Panc1 (cell line): ENCODE measurements around the gene NUP93. TPM values are rescaled to one million over a fixed set of nuclear protein-coding genes. Genes with fewer than 3 reads are reported as not detected.

Experiments
- ATAC-seq: fragments of 200-7000 bp; cut with Tn5 transposase; 2 replicates; pipeline ENCODE4 v1.9.1; 2020; ENCODE audit warnings: mild to moderate bottlenecking, moderate library complexity
- BruUV-seq: library from RNA; stranded (reverse); fragments of 400-500 nt; replicated peaks from 2 replicates; lab custom pipeline; 2021; lab: Mats Ljungman, UMichigan
- CTCF ChIA-PET: fragments of 300-600 bp; sonication (Branson Sonifier 250); formaldehyde crosslinking; loops from one replicate; lab custom pipeline; 2022; ENCODE audit warnings: antibody characterized with exemption; lab: Charles Lee
- POLR2A ChIA-PET: fragments of 300-600 bp; sonication (Branson Sonifier 250); formaldehyde crosslinking; loops from one replicate; lab custom pipeline; 2022; ENCODE audit warnings: antibody characterized with exemption; lab: Charles Lee
- DNase-seq: peaks from one replicate; pipeline ENCODE4 v3.0.0-alpha.2; 2010; ENCODE audit warnings: low read depth, low spot score
- H3K27ac ChIP-seq: 2 replicates; pipeline ENCODE4 v1.5.1; 2011; ENCODE audit warnings: mild to moderate bottlenecking, low read length, inconsistent platforms
- H3K27me3 ChIP-seq: fragments of 200-500 bp; sonication (Bioruptor generic); 2 replicates; pipeline ENCODE4 v1.6.0; 2014; ENCODE audit warnings: low read length, inconsistent platforms; ENCODE audit not compliant: control insufficient read depth, insufficient read depth
- H3K36me3 ChIP-seq: fragments of 200-500 bp; sonication (Bioruptor generic); 2 replicates; pipeline ENCODE4 v1.5.1; 2014; ENCODE audit warnings: inconsistent platforms, mild to moderate bottlenecking, low read length, moderate library complexity; ENCODE audit not compliant: control insufficient read depth, insufficient read depth
- H3K4me1 ChIP-seq: 2 replicates; pipeline ENCODE4 v1.5.1; 2011; ENCODE audit warnings: inconsistent platforms, mild to moderate bottlenecking, low read length, moderate library complexity; ENCODE audit not compliant: control insufficient read depth, insufficient read depth
- H3K4me3 ChIP-seq, 2 experiments: 2 replicates each; pipeline ENCODE4 v1.5.1; 2011 to 2012; ENCODE audit warnings: low read depth in 2 of 2, low read length in 2 of 2, mild to moderate bottlenecking in 2 of 2, inconsistent platforms in 1 of 2, moderate library complexity in 1 of 2
- H3K9me3 ChIP-seq: fragments of 200-500 bp; sonication (Bioruptor generic); 2 replicates; pipeline ENCODE4 v1.5.1; 2014; ENCODE audit warnings: low read depth, mild to moderate bottlenecking, inconsistent platforms, low read length, moderate library complexity; ENCODE audit not compliant: control insufficient read depth, insufficient read depth
- CTCF ChIP-seq: fragments of 450-650 bp; IDR thresholded peaks from 2 replicates; pipeline ENCODE4 v1.5.1; 2017; ENCODE audit warnings: mild to moderate bottlenecking
- POLR2AphosphoS5 ChIP-seq: IDR thresholded peaks from 2 replicates; pipeline ENCODE4 v1.6.1; 2012; ENCODE audit warnings: mild to moderate bottlenecking, low read depth, low read length, moderate library complexity
- SIN3A ChIP-seq: IDR thresholded peaks from 2 replicates; pipeline ENCODE4 v1.6.1; 2012; ENCODE audit warnings: low read depth, mild to moderate bottlenecking, low read length, moderate library complexity, borderline replicate concordance; ENCODE audit not compliant: insufficient read depth
- TCF7L2 ChIP-seq: IDR thresholded peaks from 2 replicates; pipeline ENCODE4 v1.6.1; 2011; ENCODE audit warnings: mild to moderate bottlenecking, low read depth, low read length, inconsistent platforms
- in situ Hi-C: cut with HindIII; loops from 2 replicates; pipeline ENCODE4 v1.10.0; 2016; ENCODE audit warnings: low sequenced_read_pairs, low pct_unique_long_range_greater_than_20kb
- intact Hi-C: fragments of 100-400 bp; cut with micrococcal nuclease; formaldehyde crosslinking; loops from one replicate; pipeline ENCODE4 v1.10.0; 2022; ENCODE audit not compliant: unreplicated experiment
- total RNA-seq: library from RNA; stranded (reverse); gene quantifications from one replicate; pipeline ENCODE4 v1.2.1, GENCODE V29; 2021; ENCODE audit not compliant: unreplicated experiment
- TF ChIP-seq, protein P1 (sequence below), 2 experiments: IDR thresholded peaks; 2 replicates each; pipeline ENCODE4 v1.6.1; 2011 to 2012; ENCODE audit warnings: low read depth in 2 of 2, control low read depth in 1 of 2, low read length in 1 of 2, mild to moderate bottlenecking in 1 of 2, moderate library complexity in 1 of 2; ENCODE audit not compliant: insufficient read depth in 1 of 2

The NUP93 gene
- total RNA-seq, 1 experiment from 2014 or later: 88.5 TPM

DNA sequence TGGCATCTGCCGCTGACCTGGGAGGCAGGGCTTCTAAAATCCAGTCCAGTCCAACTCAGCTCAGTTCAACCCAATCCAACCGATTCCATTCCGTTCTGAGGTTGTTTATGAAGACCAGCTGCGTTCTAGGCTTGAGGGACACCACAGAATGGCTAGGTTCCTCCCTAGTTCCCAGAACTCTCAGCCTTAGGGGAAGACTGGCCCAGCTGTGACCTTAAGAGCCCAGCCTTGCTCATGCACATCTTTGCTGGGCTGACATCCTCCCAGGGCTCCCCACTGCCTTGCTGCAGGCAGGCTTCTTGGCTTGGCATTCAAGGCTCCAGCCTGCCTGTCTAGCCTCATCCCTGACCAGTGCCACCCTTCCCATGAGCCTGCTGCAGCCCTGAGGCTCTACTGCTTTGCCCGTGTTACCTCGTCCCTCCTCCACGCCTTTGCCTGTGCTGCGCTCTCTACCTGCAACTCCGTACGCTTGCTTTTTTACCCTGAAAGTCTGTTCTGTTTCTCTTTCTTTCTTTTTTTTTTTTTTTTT is 143.0 kb downstream of the NUP93 start:
- no peak for TF ChIP-seq SIN3A
- no peak for TF ChIP-seq CTCF
- no peak for TF ChIP-seq POLR2AphosphoS5
- TF ChIP-seq, protein P1, sequence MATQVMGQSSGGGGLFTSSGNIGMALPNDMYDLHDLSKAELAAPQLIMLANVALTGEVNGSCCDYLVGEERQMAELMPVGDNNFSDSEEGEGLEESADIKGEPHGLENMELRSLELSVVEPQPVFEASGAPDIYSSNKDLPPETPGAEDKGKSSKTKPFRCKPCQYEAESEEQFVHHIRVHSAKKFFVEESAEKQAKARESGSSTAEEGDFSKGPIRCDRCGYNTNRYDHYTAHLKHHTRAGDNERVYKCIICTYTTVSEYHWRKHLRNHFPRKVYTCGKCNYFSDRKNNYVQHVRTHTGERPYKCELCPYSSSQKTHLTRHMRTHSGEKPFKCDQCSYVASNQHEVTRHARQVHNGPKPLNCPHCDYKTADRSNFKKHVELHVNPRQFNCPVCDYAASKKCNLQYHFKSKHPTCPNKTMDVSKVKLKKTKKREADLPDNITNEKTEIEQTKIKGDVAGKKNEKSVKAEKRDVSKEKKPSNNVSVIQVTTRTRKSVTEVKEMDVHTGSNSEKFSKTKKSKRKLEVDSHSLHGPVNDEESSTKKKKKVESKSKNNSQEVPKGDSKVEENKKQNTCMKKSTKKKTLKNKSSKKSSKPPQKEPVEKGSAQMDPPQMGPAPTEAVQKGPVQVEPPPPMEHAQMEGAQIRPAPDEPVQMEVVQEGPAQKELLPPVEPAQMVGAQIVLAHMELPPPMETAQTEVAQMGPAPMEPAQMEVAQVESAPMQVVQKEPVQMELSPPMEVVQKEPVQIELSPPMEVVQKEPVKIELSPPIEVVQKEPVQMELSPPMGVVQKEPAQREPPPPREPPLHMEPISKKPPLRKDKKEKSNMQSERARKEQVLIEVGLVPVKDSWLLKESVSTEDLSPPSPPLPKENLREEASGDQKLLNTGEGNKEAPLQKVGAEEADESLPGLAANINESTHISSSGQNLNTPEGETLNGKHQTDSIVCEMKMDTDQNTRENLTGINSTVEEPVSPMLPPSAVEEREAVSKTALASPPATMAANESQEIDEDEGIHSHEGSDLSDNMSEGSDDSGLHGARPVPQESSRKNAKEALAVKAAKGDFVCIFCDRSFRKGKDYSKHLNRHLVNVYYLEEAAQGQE (IDR thresholded peaks at IDR 0.05; ENCODE audit: insufficient read depth in 1 of 2, low read depth in 2 of 2, low read length in 1 of 2): no peak
- TF ChIP-seq TCF7L2: no peak
- Histone ChIP-seq H3K9me3 (no peaks in the 10 kb centered on the region), H3K4me1 (no peaks in the 10 kb centered on the region), H3K27ac (no peak overlapping the region), H3K36me3 (no peaks in the 10 kb centered on the region), H3K27me3 (no peaks in the 10 kb centered on the region), H3K4me3 (no peak overlapping the region)
- no peak for DNase-seq
- ATAC-seq: no peak
- BruUV-seq: no TSS peak
- POLR2A ChIA-PET: no interaction called here
- CTCF ChIA-PET: no interaction called here
- in situ Hi-C loops (no loop called here), intact Hi-C loops (loop anchor here (10.0 kb wide), 1 partner anchor 62 kb away; the partner anchor contains the start of gene HERPUD1)

GRCh38 chr16:56874800-56875199 is 144.9 kb downstream of the NUP93 start:
- Histone ChIP-seq H3K9me3 (no peaks in the 10 kb centered on the region), H3K27me3 (no peaks in the 10 kb centered on the region), H3K4me3 (no peak overlapping the region), H3K4me1 (no peaks in the 10 kb centered on the region), H3K27ac (no peak overlapping the region), H3K36me3 (no peaks in the 10 kb centered on the region)
- ATAC-seq (0 out of 2 replicates have a peak, but pooled peaks have one; percentile 22), DNase-seq (no peak)
- TF ChIP-seq, protein P1 (IDR thresholded peaks at IDR 0.05; ENCODE audit: insufficient read depth in 1 of 2, low read depth in 2 of 2, low read length in 1 of 2): no peak
- TF ChIP-seq CTCF (no peak), POLR2AphosphoS5 (no peak), SIN3A (no peak), TCF7L2 (no peak)
- BruUV-seq: no TSS peak
- intact Hi-C loops (loop anchor here (10.0 kb wide), 1 partner anchor 60 kb away; the partner anchor contains the start of gene HERPUD1), in situ Hi-C loops (no loop called here)
- ChIA-PET CTCF (no interaction called here), POLR2A (no interaction called here)
